HEK293T (cell line): Measurements from ENCODE around the gene SELENOH.
A peak's percentile ranks its signal among the peaks of the same experiment; 100 is the strongest.
"Not testable (repeated sequence)": the region's sequence is repeated elsewhere in the genome, so short reads cannot be mapped to it uniquely, and the experiment has no call there.

ENCODE experiments used
- CTCF ChIA-PET: fragments of 350-600 bp; formaldehyde crosslinking; extraction: SDS; loops from one replicate; lab custom pipeline; 2021; ENCODE audit warnings: antibody characterized with exemption, inconsistent platforms; lab: Yijun Ruan, JAX
- POLR2A ChIA-PET: fragments of 350-600 bp; formaldehyde crosslinking; extraction: SDS; loops from one replicate; lab custom pipeline; 2020; ENCODE audit warnings: antibody characterized with exemption, inconsistent platforms; lab: Yijun Ruan, JAX
- DNase-seq: peaks from one replicate; pipeline ENCODE4 v3.0.0; 2012; ENCODE audit warnings: mixed read lengths; ENCODE audit errors: extremely low spot score
- ARNT ChIP-seq: fragments of 450-650 bp; IDR thresholded peaks from 2 replicates; pipeline ENCODE4 v1.6.1; 2017; ENCODE audit warnings: mild to moderate bottlenecking
- BHLHE40 ChIP-seq: fragments of 450-650 bp; IDR thresholded peaks from 2 replicates; pipeline ENCODE4 v1.6.1; 2016; ENCODE audit warnings: mild to moderate bottlenecking, moderate library complexity, borderline replicate concordance
- CTBP1 ChIP-seq: fragments of 450-650 bp; IDR thresholded peaks from 2 replicates; pipeline ENCODE4 v1.6.1; 2016; ENCODE audit warnings: borderline replicate concordance
- ELF4 ChIP-seq: fragments of 450-650 bp; IDR thresholded peaks from 2 replicates; pipeline ENCODE4 v1.6.1; 2017; ENCODE audit warnings: antibody characterized with exemption
- FOXA1 ChIP-seq: fragments of 450-650 bp; IDR thresholded peaks from 2 replicates; pipeline ENCODE4 v1.6.1; 2016; ENCODE audit warnings: mild to moderate bottlenecking
- FOXK2 ChIP-seq: fragments of 450-650 bp; IDR thresholded peaks from 2 replicates; pipeline ENCODE4 v1.6.1; 2016; ENCODE audit warnings: mild to moderate bottlenecking
- FOXM1 ChIP-seq: fragments of 450-650 bp; IDR thresholded peaks from 2 replicates; pipeline ENCODE4 v1.6.1; 2017; ENCODE audit warnings: mild to moderate bottlenecking, borderline replicate concordance
- HDGF ChIP-seq: fragments of 450-650 bp; IDR thresholded peaks from 2 replicates; pipeline ENCODE4 v1.6.1; 2017; ENCODE audit warnings: antibody characterized with exemption, borderline replicate concordance
- L3MBTL2 ChIP-seq: fragments of 450-650 bp; conservative IDR thresholded peaks from 2 replicates; pipeline ENCODE4 v1.6.1; 2016; ENCODE audit warnings: mild to moderate bottlenecking
- LEF1 ChIP-seq: fragments of 450-650 bp; IDR thresholded peaks from 2 replicates; pipeline ENCODE4 v1.6.1; 2017; ENCODE audit warnings: mild to moderate bottlenecking, borderline replicate concordance
- NFRKB ChIP-seq: fragments of 450-650 bp; IDR thresholded peaks from 2 replicates; pipeline ENCODE4 v1.6.1; 2016; ENCODE audit warnings: mild to moderate bottlenecking, moderate library complexity
- PKNOX1 ChIP-seq: fragments of 450-650 bp; IDR thresholded peaks from 2 replicates; pipeline ENCODE4 v1.6.1; 2016
- SP1 ChIP-seq: fragments of 450-650 bp; IDR thresholded peaks from 2 replicates; pipeline ENCODE4 v1.6.1; 2017
- SUZ12 ChIP-seq: fragments of 450-650 bp; IDR thresholded peaks from 2 replicates; pipeline ENCODE4 v1.6.1; 2016; ENCODE audit warnings: mild to moderate bottlenecking
- TARDBP ChIP-seq: fragments of 450-650 bp; IDR thresholded peaks from 2 replicates; pipeline ENCODE4 v1.6.1; 2016
- ZNF384 ChIP-seq: fragments of 450-650 bp; IDR thresholded peaks from 2 replicates; pipeline ENCODE4 v1.6.1; 2016

Gene SELENOH

DNA sequence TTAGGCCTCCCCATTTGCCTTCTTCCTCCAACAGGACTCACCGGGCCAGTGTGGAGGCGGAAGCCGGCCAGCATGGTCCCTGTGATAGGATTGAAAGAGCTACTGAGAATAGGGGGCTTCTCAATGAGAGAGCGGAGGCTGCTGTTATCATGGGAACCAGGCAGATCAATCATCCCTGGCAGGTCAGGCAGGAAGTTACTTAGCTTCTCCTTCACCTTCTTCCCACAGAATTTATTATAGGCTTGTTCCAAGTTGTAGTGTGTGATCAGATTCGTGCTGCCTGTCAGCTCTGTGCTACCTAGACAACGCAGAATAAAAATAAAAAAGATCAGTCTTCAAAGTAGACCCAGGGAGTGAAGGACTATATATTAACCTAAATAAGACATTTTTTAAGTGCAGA, 36.4 kb upstream of the SELENOH start:
- CTCF ChIA-PET, result no interaction called here
- TF ChIP-seq PKNOX1, result no peak
- no peak for TF ChIP-seq TARDBP
- no peak for TF ChIP-seq FOXK2
- no peak for TF ChIP-seq L3MBTL2
- TF ChIP-seq ELF4, result no peak
- no peak for DNase-seq
- POLR2A ChIA-PET, result no interaction called here

DNA sequence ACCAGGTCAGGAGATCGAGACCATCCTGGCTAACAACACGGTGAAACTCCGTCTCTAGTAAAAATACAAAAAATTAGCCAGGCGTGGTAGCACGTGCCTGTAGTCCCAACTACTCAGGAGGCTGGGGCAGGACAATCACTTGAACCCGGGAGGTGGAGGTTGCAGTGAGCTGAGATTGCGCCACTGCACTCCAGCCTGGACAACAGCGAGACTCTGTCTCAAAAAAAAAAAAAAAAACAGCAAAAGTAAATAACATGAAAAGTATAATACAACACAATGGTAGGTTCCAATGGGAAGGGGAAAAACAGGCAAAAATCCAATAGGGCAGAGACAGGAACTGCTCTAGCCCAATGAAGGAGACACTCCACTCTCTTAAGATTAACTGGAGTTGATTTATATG, 35.9 kb upstream of the SELENOH start:
- DNase-seq, POLR2A ChIA-PET, CTCF ChIA-PET: not testable (repeated sequence)

DNA sequence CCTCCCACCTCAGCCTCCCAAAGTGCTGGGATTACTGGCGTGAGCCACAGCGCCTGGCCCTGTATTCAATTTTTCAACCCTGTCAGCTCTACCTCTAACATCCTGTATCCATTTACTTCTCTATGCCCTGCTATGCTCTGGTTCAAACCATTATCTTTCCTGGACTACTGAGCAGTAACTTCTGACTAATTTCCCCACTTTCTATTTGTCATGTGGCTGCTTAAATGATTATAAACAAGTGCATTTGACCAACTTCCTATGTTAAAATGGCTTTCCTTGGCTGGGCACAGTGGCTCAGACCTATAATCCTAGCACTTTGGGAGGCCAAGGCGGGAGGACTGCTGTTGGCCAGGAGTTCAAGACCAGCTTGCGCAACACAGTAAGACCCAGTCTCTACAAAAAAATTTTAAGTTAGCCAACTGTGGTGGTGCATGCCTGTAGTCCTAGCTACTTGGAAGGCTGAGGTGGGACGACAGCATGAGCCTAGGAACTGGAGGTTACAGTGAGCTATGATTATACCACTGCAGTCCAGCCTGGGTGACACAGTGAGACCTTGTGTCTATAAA, 31.4 kb upstream of the SELENOH start:
- no peak for DNase-seq
- no peak for TF ChIP-seq LEF1
- no peak for TF ChIP-seq CTBP1
- TF ChIP-seq NFRKB, result no peak
- TF ChIP-seq ELF4, result no peak
- no peak for TF ChIP-seq HDGF
- no peak for TF ChIP-seq FOXK2
- no peak for TF ChIP-seq ARNT
- TF ChIP-seq FOXM1, result no peak
- TF ChIP-seq ZNF384, result no peak
- no peak for TF ChIP-seq SUZ12
- TF ChIP-seq BHLHE40, result no peak
- no peak for TF ChIP-seq L3MBTL2
- TF ChIP-seq PKNOX1, result no peak
- TF ChIP-seq SP1, result no peak
- no peak for TF ChIP-seq TARDBP
- TF ChIP-seq FOXA1, result no peak
- POLR2A ChIA-PET, result no interaction called here
- CTCF ChIA-PET, result no interaction called here

- DNase-seq, result peak; percentile 77
- TF ChIP-seq HDGF, result no peak
- TF ChIP-seq PKNOX1, result no peak; the same call in 1 of the 2 replicates
- TF ChIP-seq ARNT, result no peak
- peak; percentile 41; the same call in 1 of the 2 replicates for TF ChIP-seq L3MBTL2
- ChIA-PET POLR2A (interaction anchor here (0.9 to 1.4 kb wide), 13 partner anchors 8 to 376 kb away, joined by 3 to 6 read pairs (median 3); partner anchors contain the start of genes BTBD18, CTNND1, SELENOH and SSRP1), CTCF (interaction anchor here (0.6 kb wide), 1 partner anchor 98 kb away, joined by 3 read pairs; no protein-coding TSS in a partner anchor)
Observed at GRCh38 chr11:57711414-57712255, 29.7 kb upstream of the SELENOH start, which contains the start of gene MED19. MED19 (minus strand) TSS chr11:57712215; CDS start chr11:57712179, 36 bp downstream.

DNA sequence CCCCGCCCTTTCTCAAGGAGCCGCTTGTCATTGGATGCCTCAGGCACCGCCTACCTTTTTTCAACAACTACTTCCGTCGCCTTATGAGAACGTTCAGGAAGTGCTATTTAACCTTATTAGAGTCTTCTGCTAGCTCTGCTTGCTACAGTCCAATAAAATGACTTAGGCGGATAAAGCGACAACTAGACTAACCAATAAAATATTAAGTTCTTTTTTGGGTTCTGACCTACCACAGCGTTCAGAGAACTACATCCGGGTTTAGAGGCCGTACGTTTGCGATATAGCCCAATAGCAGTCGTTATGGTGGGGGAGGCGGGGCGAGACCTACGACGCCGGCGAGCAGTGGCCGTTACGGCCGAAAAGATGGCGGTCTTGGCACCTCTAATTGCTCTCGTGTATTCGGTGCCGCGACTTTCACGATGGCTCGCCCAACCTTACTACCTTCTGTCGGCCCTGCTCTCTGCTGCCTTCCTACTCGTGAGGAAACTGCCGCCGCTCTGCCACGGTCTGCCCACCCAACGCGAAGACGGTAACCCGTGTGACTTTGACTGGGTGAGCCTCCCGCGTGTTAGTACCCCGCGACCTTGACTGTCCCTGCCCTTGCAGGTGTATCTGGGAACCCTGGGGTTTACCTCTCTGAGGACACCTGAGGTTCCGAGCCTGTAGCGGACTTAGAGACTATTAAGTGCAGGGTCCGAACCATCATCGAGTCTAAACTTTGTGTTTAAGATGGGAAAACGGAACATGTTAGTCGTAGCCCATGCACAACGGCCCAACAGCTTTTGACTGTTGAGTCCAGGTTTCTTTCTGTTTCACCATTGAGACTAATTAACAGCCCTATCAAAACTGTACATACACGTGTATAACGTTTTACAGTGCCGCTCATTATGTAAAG, 28.8 kb upstream of the SELENOH start, which contains the start of gene TMX2:
TMX2 (plus strand) TSS at position 338 of the 895 bp plus-strand sequence; CDS start at position 364, 26 bp downstream.
- TF ChIP-seq ELF4 (peak; percentile 85), HDGF (no peak), ZNF384 (peak; percentile 61), FOXM1 (no peak), ARNT (no peak), FOXK2 (no peak), SUZ12 (no peak), NFRKB (0 out of 2 replicates have a peak, but pooled peaks have one; percentile 17), CTBP1 (no peak), BHLHE40 (no peak), SP1 (no peak), L3MBTL2 (peak; percentile 75), TARDBP (no peak), LEF1 (no peak), PKNOX1 (peak; percentile 98), FOXA1 (no peak)
- ChIA-PET CTCF (interaction anchor here (0.6 kb wide), 1 partner anchor 99 kb away, joined by 3 read pairs; no protein-coding TSS in a partner anchor), POLR2A (interaction anchor here (0.9 to 1.4 kb wide), 13 partner anchors 9 to 377 kb away, joined by 3 to 6 read pairs (median 3); partner anchors contain the start of genes BTBD18, CTNND1, SELENOH and SSRP1)
- peak; percentile 87 for DNase-seq
